ENCODE measurements around the gene GIPC3.

Gene GIPC3

GRCh38 chr19:3641515-3642269 is 56.4 kb downstream of the GIPC3 start:
- H3K27ac ChIP-seq = no peak overlapping the region
- no peaks in the 10 kb centered on the region for H3K27me3 ChIP-seq
- H3K9me3 ChIP-seq = no peaks in the 10 kb centered on the region
- H3K4me1 ChIP-seq (ENCODE audit: control insufficient read depth in 1 of 2, insufficient read depth in 1 of 2, low read depth in 1 of 2, low read length in 1 of 2) = no peaks in the 10 kb centered on the region
- peaks cover 96% of the 10 kb centered on the region for H3K36me3 ChIP-seq
- TF ChIP-seq CTCF (IDR thresholded peaks at IDR 0.05) = no peak
- no peak overlapping the region for H3K4me3 ChIP-seq (ENCODE audit: low read depth in 1 of 2, low read length in 1 of 2)

- H3K27ac ChIP-seq = no peak overlapping the region
- H3K9me3 ChIP-seq = no peaks in the 10 kb centered on the region
- TF ChIP-seq CTCF (IDR thresholded peaks at IDR 0.05) = no peak
- H3K4me1 ChIP-seq (ENCODE audit: control insufficient read depth in 1 of 2, insufficient read depth in 1 of 2, low read depth in 1 of 2, low read length in 1 of 2) = no peaks in the 10 kb centered on the region
- no peak overlapping the region for H3K4me3 ChIP-seq (ENCODE audit: low read depth in 1 of 2, low read length in 1 of 2)
- H3K36me3 ChIP-seq = peaks cover 91% of the 10 kb centered on the region
- no peaks in the 10 kb centered on the region for H3K27me3 ChIP-seq
Observed at GRCh38 chr19:3642296-3642695, 57.0 kb downstream of the GIPC3 start.
